Testis (tissue), 3 donors: ENCODE results near the gene RPS6KA4. TPM values are rescaled to one million over a fixed set of nuclear protein-coding genes. Genes with fewer than 3 reads are reported as not detected.

Experiments
- DNase-seq: peaks from one replicate; pipeline ENCODE4 v3.0.0-alpha.2; 2019
- H3K27ac ChIP-seq, 2 donors: fragments of 200-600 bp; sonication (generic); one replicate each; pipeline ENCODE4 v1.5.1; 2019
- H3K27me3 ChIP-seq: fragments of 200-600 bp; sonication (generic); one replicate; pipeline ENCODE4 v1.5.1; 2019
- H3K36me3 ChIP-seq: fragments of 200-600 bp; sonication (generic); one replicate; pipeline ENCODE4 v1.5.1; 2017; ENCODE audit warnings: low read depth; ENCODE audit errors: missing control alignments
- H3K4me1 ChIP-seq: fragments of 200-600 bp; sonication (generic); one replicate; pipeline ENCODE4 v1.5.1; 2019
- H3K4me3 ChIP-seq, 2 donors: fragments of 200-600 bp; sonication (generic); one replicate each; pipeline ENCODE4 v1.5.1; 2017 to 2019
- H3K9me3 ChIP-seq: fragments of 200-600 bp; sonication (generic); one replicate; pipeline ENCODE4 v1.5.1; 2017
- CTCF ChIP-seq, 3 experiments: fragments of 450-650 bp in 2 of 3; fragments of 200-600 bp in 1 of 3; sonication (generic) in 1 of 3; IDR thresholded peaks; one replicate each; pipeline ENCODE4 v1.5.1; 2016 to 2019; ENCODE audit warnings: antibody characterized with exemption in 3 of 3, mild to moderate bottlenecking in 2 of 3, moderate library complexity in 1 of 3
- POLR2A ChIP-seq: fragments of 450-650 bp; IDR thresholded peaks from one replicate; pipeline ENCODE4 v1.6.1; 2017; ENCODE audit warnings: antibody characterized with exemption, mild to moderate bottlenecking, moderate library complexity
- WGBS, 2 donors: methylation state at CpG; one replicate each; pipeline ENCODE4 v1.1.5; 2018; 5-methylcytosine and 5-hydroxymethylcytosine counted together
- intact Hi-C: fragments of 100-400 bp; cut with DNase I; formaldehyde crosslinking; loops from one replicate; pipeline ENCODE4 v1.15.1; 2023; ENCODE audit warnings: low total_unique reads
- polyA plus RNA-seq: library from polyadenylated mRNA; stranded (reverse); fragments of 350-450 nt; fragmentation: Illumina TruSeq; extraction: RNeasy Lipid Tissue Mini Kit (QIAGEN cat#74804); gene quantifications from one replicate; pipeline ENCODE4 v1.2.3, GENCODE V29; 2014; ENCODE audit warnings: low read depth, low replicate concordance; ENCODE audit not compliant: insufficient read depth
- total RNA-seq, 2 donors: library from RNA; depleted of rRNA; stranded (reverse); fragments of >200 nt; gene quantifications; one replicate each; pipeline ENCODE4 v1.2.3, GENCODE V29; 2016

RPS6KA4 gene
- total and polyA plus RNA-seq, 3 donors from 2014 or later: 9.2 to 15.6 (median 15.6) TPM

DNA sequence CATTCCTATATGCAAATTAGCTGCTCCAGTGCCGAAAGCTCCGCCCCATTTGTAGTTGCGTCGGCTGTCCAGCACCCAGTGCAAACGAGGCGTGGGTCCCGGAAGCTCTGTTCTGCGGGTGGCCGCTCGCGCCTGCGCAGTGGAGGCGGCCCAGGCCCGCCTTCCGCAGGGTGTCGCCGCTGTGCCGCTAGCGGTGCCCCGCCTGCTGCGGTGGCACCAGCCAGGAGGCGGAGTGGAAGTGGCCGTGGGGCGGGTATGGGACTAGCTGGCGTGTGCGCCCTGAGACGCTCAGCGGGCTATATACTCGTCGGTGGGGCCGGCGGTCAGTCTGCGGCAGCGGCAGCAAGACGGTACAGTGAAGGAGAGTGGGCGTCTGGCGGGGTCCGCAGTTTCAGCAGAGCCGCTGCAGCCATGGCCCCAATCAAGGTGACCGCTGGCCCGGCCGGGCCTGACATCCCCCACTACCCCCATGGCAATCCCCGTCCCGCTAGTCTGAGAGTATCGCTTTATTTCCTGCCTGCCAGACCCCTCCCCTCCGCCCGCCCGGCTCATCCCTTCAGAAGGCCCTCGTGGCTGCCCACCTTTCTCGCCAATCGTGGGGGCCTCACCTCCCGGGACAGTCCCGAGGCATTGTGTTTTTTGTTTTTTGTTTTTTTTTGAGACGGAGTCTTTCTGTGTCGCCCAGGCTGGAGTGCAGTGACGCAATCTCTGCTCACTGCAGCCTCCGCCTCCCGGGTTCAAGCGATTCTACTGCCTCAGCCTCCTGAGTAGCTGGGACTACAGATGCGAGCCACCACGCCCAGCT, 40.8 kb upstream of the RPS6KA4 start, which contains the start of gene PRDX5:
Gene PRDX5 (plus strand): TSS at position 161 of the 805 bp plus-strand sequence. CDS start 95 bp downstream, at position 256.
- peak; percentile 10 to 67 (median 47) for TF ChIP-seq CTCF (IDR thresholded peaks at IDR 0.05)
- TF ChIP-seq POLR2A: peak; percentile 69
- 1 to 2% methylated on average over 28 to 59 of the region's 61 CpGs for WGBS, 2 donors
- no peaks in the 10 kb centered on the region for H3K27me3 ChIP-seq
- peak; percentile 97 for DNase-seq
- intact Hi-C loops: no loop called here
- no peaks in the 10 kb centered on the region for H3K9me3 ChIP-seq
- H3K4me3 ChIP-seq: peak within 1 kb of the TSS; percentile 72 to 75
- H3K36me3 ChIP-seq: no peaks in the 10 kb centered on the region
- H3K27ac ChIP-seq: peak within 1 kb of the TSS; percentile 75 to 98
- H3K4me1 ChIP-seq: peaks cover 9% of the 10 kb centered on the region

DNA sequence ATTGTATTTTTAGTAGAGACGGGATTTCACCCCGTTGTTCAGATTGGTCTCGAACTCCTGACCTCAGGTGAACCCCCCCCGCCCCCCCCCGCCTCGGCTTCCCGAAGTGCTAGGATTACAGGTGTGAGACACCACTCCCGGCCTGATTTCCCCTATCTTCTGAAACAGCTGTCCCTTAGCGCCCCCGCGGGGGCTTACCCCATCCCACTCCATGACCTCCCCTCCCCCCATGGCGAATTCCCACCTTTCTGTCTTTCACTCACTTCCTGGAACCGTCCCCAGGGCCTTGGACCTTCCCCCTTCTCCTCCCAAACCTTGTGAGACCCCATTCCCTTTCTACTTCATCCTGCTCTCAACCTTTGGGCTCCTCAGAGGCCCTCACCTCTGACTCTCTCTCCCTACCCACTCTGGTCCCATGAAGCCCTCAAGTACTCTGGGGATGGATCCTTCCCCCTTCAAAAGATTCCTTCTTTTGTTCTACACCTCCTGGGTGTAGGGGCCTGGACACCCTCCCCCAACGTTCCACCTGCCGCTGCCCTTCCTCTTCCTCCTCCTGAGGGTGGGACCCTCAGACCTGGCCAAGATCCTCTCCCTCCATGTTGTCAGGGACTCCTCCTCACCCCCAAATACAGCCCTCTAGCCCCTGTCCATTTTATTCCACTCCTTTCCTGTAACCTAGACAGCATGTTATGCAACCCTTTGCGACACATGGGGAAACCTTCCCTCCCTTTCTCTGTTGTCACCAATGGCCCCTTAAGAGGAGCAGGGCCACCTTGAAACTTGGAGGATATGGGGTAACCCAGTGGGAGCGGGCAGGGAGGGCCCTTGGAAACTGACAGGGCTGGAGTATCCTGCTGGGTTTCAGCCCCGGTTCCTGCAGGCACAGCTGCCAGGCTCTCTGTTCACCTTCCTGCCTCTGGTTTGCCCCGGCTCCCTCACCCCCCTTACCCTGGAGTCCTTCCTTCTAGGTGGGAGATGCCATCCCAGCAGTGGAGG, 39.9 kb upstream of the RPS6KA4 start:
- peaks cover 9% of the 10 kb centered on the region for H3K4me1 ChIP-seq
- peak overlapping the region; percentile 75 to 98 for H3K27ac ChIP-seq
- peak overlapping the region; percentile 72 to 75 for H3K4me3 ChIP-seq
- H3K36me3 ChIP-seq: no peaks in the 10 kb centered on the region
- TF ChIP-seq POLR2A (no peak), CTCF (IDR thresholded peaks at IDR 0.05) (no peak)
- H3K9me3 ChIP-seq: no peaks in the 10 kb centered on the region
- WGBS, 2 donors: 23 to 24% methylated on average over 19 of the region's 19 CpGs
- intact Hi-C loops: no loop called here
- no peak for DNase-seq
- no peaks in the 10 kb centered on the region for H3K27me3 ChIP-seq

DNA sequence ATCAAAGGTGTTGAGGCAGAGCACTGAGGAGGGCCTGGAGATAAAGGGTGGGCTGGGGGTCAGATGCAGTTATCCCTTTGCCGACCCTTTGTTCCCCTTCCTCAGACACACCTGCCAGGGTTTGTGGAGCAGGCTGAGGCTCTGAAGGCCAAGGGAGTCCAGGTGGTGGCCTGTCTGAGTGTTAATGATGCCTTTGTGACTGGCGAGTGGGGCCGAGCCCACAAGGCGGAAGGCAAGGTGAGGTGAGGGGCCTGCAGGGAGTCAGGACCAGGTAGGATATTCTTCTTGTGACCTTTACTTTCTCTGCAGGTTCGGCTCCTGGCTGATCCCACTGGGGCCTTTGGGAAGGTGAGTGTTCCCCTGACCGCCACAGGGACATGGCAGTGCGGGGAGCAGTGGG, 38.4 kb upstream of the RPS6KA4 start:
- no peaks in the 10 kb centered on the region for H3K27me3 ChIP-seq
- intact Hi-C loops: no loop called here
- peak overlapping the region in 1 of 2 donors; percentile 31 for H3K27ac ChIP-seq
- no peak for DNase-seq
- WGBS, 2 donors: 92 to 94% methylated on average over 6 to 7 of the region's 7 CpGs
- peaks cover 9% of the 10 kb centered on the region for H3K4me1 ChIP-seq
- TF ChIP-seq CTCF (IDR thresholded peaks at IDR 0.05) (no peak), POLR2A (no peak)
- H3K36me3 ChIP-seq: no peaks in the 10 kb centered on the region
- H3K4me3 ChIP-seq: no peak overlapping the region
- no peaks in the 10 kb centered on the region for H3K9me3 ChIP-seq

DNA sequence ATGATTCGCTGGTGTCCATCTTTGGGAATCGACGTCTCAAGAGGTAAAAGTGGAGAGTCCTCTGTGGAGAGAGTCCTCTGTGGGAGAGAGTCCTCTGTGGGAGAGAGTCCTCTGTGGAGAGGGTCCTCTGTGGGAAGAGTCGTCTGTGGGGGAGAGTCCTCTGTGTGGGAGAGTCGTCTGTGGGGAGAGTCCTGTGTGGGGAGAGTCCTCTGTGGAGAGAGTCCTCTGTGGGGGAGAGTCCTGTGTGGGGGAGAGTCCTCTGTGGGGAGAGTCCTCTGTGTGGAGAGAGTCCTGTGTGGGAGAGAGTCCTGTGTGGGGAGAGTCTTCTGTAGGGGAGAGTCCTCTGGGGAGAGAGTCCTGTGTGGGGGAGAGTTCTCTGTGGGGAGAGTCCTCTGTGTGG, 37.9 kb upstream of the RPS6KA4 start:
- 70 to 84% methylated on average over 5 of the region's 5 CpGs for WGBS, 2 donors
- Histone ChIP-seq H3K27ac (peak overlapping the region in 1 of 2 donors; percentile 31), H3K36me3 (no peaks in the 10 kb centered on the region), H3K9me3 (no peaks in the 10 kb centered on the region), H3K4me1 (peaks cover 9% of the 10 kb centered on the region), H3K27me3 (no peaks in the 10 kb centered on the region), H3K4me3 (no peak overlapping the region)
- DNase-seq: no peak
- TF ChIP-seq CTCF (IDR thresholded peaks at IDR 0.05) (no peak), POLR2A (no peak)
- intact Hi-C loops: no loop called here
